CD4-positive, alpha-beta T cell treated with Interleukin-12 subunit alpha and Interleukin-12 subunit beta, for 1 hour (primary cell): ENCODE measurements around the gene KCNJ18.
"Not testable (repeated sequence)": the region's sequence is repeated elsewhere in the genome, so short reads cannot be mapped to it uniquely, and the experiment has no call there.

Source experiments
- DNase-seq: peaks from one replicate; pipeline ENCODE4 v3.0.0-alpha.2; 2020

Gene KCNJ18

DNA sequence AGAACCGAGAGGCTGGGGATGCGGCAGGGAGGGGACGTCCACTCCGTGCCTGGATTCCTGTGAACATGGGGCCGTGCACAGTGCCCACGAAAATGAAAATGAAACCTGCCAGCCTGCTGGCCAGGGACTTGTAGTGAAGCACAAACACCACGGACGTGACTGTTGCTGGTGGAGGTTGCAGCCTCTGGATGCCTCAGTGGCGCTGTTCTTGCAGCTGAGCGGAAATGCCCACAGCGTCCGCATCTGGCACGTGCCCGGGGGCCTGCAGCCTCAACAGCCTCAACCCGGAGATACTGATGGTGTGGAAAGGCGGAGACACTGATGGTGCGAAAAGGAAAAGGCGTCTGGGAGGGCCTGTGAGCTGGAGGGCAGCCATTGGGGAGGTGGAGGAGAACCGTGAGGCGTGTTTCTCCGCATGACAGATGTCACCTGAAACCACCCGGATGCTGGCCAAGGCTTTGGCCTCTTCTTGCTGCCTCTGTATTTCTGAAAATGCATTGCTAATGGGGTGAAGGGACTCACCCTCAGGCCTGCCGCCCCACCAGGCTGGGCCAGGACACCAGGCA, 44.8 kb downstream of the KCNJ18 start:
- not testable (repeated sequence) for DNase-seq

GRCh38 chr17:21738241-21738640, 45.9 kb downstream of the KCNJ18 start:
- DNase-seq: not testable (repeated sequence)

- DNase-seq: not testable (repeated sequence)
These were observed 46.7 kb downstream of the KCNJ18 start for GRCh38 chr17:21738877-21739474.

DNA sequence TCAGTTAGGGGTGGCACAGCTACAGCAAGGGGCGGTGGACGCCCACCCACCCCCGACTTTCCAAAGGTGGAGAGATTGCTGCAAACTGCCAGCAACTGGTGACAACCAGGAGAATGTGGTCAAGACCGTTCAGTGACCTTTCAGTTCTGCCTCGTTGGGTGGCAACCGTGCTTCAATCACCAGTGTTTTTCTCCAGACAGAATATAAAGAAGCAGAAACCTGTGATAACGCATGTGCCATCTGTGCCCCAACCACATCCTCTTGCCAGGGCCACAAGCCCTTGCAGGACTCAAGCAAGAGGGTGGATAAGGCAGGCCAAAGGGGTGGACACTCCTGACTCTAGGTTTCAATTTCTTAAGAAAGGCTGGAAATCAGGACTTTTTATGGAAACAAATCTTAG, 47.2 kb downstream of the KCNJ18 start:
- DNase-seq: not testable (repeated sequence)

DNA sequence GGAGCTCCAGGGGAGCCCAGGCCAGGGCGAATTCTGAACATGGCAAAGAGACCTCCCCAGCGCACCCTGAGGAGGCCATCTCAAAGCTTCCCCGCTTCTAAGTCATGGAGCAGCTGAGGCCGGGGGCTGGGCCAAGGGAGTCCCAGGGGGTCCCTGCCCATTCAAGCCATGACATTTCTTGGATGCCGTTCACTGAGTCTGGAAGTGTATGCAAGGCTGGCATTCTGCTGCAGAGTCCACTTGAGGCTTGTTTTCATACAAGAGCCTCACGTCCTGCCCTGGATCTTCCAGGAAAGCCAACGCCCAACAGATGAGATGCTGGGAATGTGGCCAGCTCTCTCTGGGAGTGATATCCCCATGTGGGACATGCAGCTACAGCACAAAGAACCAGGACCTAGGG, 48.5 kb downstream of the KCNJ18 start:
- DNase-seq: not testable (repeated sequence)

DNA sequence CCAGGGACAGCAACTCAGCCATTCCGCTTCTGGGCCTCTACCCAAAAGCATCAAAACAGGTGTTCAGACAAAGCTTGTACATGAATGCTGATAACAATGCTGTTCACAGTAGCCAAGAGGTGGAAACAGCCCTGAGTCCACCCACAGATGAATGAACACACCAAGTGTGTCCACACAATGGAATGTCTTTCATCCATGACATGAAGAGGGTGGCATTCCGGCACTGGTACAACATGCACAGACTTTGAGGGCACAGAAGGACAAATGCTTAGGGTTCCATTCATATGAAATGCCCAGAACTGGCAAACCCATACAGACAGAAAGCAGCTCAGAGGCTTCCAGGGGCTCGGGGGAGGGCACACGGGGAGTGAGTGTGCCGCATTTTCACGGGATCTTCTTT, 49.2 kb downstream of the KCNJ18 start:
- DNase-seq: not testable (repeated sequence)

DNA sequence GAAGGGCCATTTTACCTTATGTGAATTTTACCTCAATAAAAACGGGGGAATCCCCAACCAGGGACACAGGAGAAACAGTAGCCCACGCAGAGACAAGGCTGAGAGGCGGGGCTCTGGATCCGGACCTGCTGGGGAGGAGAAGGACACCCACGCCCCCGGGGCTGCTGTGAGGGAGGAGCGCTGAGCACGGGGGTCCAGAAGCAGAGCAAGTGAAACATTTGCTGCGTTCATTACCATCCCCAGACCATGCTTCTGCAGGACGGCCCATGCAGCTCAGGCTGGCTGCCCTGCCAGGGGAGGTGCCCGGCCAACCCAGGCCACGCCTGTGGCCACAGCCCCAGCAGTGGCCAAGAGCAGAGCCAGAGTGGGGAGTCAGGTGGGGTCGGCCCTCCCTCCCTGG, 50.0 kb downstream of the KCNJ18 start:
- DNase-seq: no peak

GRCh38 chr17:21744151-21744550, 51.8 kb downstream of the KCNJ18 start:
- DNase-seq: not testable (repeated sequence)

DNA sequence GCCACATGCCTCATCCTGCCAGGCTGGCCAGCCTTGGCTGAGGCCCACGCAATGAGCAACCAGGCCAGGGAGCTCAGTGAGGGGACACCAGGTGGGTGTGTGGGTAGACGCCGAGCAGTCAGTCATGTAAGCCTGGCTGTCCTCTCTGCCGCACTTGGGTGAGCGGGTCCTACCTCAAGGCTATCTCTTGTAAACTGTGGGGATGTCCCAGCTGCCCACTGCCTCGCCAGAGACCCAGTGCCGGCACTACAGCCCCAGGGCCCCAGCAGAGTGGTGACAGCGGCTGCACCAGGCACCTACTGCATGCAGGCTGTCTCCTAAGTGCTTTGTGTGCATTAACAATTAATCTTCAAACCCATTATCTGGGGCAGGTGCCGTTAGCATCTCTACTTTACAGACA, 52.3 kb downstream of the KCNJ18 start:
- DNase-seq: not testable (repeated sequence)

GRCh38 chr17:21745385-21746054, 53.2 kb downstream of the KCNJ18 start:
- not testable (repeated sequence) for DNase-seq

DNA sequence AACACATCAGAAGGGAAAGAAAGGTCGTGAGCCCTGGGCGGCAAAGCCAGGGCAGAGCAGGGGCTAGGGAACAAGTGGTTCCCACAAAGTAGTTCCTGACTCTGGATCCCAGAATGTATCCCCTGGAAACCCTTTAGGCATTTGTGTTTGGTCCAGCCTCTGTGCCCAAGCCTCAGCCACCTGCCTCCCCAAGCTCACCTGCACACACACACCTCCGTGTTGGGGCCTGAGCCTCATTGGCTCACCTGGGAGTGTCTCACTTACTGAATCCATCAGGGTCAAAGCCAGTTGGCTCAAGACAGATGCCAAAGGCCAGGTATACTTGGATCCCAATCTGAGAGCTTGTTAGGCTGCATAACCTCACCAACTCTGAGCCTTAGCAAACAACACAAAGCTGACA, 54.1 kb downstream of the KCNJ18 start:
- DNase-seq: not testable (repeated sequence)

DNA sequence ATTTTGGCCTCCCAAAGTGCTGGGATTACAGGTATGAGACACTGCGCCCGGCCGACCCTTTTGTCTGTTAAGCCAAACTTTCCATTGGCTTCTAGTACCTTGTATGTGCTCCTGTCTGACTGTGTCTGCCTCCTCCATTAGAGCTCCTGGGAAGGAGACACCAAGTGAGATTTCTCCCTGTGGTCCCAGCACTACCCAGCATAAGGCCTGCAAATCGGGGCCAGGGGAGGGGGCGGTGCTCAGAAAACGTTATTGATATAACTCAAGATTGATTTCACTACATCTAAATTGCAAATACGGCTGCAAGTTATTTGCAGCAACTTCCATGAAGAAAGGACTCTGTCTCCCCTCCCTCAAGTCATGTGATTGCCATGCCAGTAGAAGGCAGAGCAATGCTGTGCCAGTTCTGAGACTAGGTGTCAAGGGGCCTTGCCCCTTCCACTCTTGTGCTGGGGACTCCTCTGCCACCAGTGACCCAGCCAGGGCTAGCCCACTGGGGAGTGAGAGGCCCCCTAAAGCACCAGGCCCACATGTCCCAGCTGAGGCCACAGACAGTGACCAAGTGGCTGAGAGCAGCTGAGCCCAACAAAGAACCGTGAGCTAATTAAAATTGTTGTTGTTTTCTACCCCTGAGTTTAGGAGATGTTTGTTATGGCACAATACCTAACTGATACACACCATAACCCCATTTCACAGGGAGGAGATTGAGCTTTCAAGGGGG, 55.0 kb downstream of the KCNJ18 start:
- not testable (repeated sequence) for DNase-seq

DNA sequence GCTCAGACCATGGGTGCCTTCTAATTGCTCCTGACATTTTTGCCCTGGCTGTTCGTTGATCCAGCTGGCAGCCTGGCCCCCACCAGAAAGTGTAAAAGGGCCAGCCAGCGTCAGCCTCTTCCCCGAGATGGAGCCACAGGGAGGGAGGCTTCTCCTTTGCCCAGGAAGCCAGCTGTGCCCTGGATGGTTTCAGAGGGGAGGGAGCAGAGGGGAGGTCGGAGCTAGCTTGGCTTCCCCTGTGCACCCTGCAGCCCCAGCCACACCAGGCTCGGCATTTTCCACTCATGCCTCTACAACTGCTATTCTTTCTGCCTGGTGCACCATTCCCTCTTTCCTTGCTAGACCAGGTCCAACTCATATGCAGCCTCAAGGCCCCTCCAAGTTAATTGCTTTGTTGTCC, 56.4 kb downstream of the KCNJ18 start:
- DNase-seq: not testable (repeated sequence)

DNA sequence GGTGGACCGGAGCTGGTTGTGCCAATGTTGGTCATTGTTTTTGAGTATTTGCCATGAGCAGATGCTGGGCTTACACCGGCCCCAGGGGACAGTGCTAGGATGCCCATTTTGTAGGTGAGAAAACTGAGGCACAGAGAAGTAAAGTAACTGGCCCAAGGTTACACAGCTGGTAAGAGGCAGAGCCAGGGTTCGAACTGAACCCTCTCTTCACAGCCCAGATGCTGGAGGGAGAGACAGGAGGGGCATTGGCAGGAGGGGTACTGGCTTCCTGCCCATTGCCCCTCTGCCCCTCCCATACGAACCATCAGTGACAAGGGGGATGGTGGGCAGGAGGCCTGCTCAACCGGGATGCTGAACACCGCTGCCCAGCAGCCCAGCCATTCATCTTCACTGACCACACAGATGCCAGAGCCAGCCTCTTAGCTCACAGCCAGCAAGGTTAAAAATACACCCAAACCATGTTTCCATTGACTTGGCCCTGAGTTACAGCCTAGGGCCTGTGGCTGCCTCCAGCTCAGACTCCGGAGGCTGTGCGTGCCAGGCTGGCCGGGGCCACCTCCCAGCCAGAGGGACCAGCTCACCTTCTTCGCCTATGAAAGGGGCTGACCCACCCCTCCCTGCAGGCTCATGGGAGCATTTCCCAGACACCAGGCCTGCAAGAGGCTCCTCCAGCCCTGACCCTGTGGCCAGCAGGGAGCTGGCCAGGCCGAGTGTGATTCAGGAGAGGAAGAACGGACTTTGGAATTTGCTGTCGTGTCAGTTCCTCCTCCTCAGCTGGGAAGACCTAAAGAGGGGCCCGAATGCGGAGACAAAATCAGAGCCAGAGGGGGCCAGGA, 57.6 kb downstream of the KCNJ18 start:
- not testable (repeated sequence) for DNase-seq

GRCh38 chr17:21751111-21751510, 58.8 kb downstream of the KCNJ18 start:
- DNase-seq: not testable (repeated sequence)
